Measurements from ENCODE around the gene TBC1D1. TPM values are rescaled to one million over a fixed set of nuclear protein-coding genes. Genes with fewer than 3 reads are reported as not detected.

Gene TBC1D1
- total RNA-seq, 1 experiment from 2014 or later = 28.5 TPM

GRCh38 chr4:37982736-37983135 lies 91.9 kb downstream of the TBC1D1 start:
- Histone ChIP-seq H3K4me1 (0 out of 2 replicates have a peak, but pooled peaks cover 10% of the 10 kb centered on the region), H3K27me3 (replicated peaks; ENCODE audit: control insufficient read depth, insufficient read depth, low read length) (no peaks in the 10 kb centered on the region), H3K4me3 (ENCODE audit: low read depth, low read length) (no peak overlapping the region), H3K36me3 (ENCODE audit: control insufficient read depth, insufficient read depth, low read length) (no peaks in the 10 kb centered on the region), H3K9me3 (no peaks in the 10 kb centered on the region)
- no peak overlapping the region for H3K4me3 Mint-ChIP-seq (ENCODE audit: unreplicated experiment)
- no peak for DNase-seq
- intact Hi-C loops (cut with micrococcal nuclease; ENCODE audit: unreplicated experiment) = no loop called here
- H3K27ac Mint-ChIP-seq (ENCODE audit: unreplicated experiment) = no peak overlapping the region
- no TSS peak for BruUV-seq (replicated peaks)
- POLR2A ChIA-PET = no interaction called here
- H3K27me3 Mint-ChIP-seq (ENCODE audit: insufficient read depth, unreplicated experiment) = no peaks in the 10 kb centered on the region
- peaks cover 13% of the 10 kb centered on the region for H3K4me1 Mint-ChIP-seq (ENCODE audit: low read depth, unreplicated experiment)
- no peaks in the 10 kb centered on the region for H3K9me3 Mint-ChIP-seq (ENCODE audit: unreplicated experiment)
- no peak for TF ChIP-seq CTCF (IDR thresholded peaks at IDR 0.05; ENCODE audit: insufficient read depth in 1 of 2, low read depth in 1 of 2, low read length in 1 of 2, severe bottlenecking in 1 of 2, unreplicated experiment in 1 of 2)
- no peaks in the 10 kb centered on the region for H3K36me3 Mint-ChIP-seq (ENCODE audit: insufficient read depth, unreplicated experiment)
- CTCF ChIA-PET = no interaction called here

- Mint-ChIP-seq H3K27me3 (ENCODE audit: insufficient read depth, unreplicated experiment) (no peaks in the 10 kb centered on the region), H3K27ac (ENCODE audit: unreplicated experiment) (no peak overlapping the region), H3K4me1 (ENCODE audit: low read depth, unreplicated experiment) (peaks cover 19% of the 10 kb centered on the region), H3K4me3 (ENCODE audit: unreplicated experiment) (no peak overlapping the region), H3K9me3 (ENCODE audit: unreplicated experiment) (no peaks in the 10 kb centered on the region), H3K36me3 (ENCODE audit: insufficient read depth, unreplicated experiment) (no peaks in the 10 kb centered on the region)
- CTCF ChIA-PET = no interaction called here
- intact Hi-C loops (cut with micrococcal nuclease; ENCODE audit: unreplicated experiment) = no loop called here
- no peak for TF ChIP-seq CTCF (IDR thresholded peaks at IDR 0.05; ENCODE audit: insufficient read depth in 1 of 2, low read depth in 1 of 2, low read length in 1 of 2, severe bottlenecking in 1 of 2, unreplicated experiment in 1 of 2)
- Histone ChIP-seq H3K4me3 (ENCODE audit: low read depth, low read length) (no peak overlapping the region), H3K36me3 (ENCODE audit: control insufficient read depth, insufficient read depth, low read length) (no peaks in the 10 kb centered on the region), H3K27me3 (replicated peaks; ENCODE audit: control insufficient read depth, insufficient read depth, low read length) (no peaks in the 10 kb centered on the region), H3K9me3 (no peaks in the 10 kb centered on the region), H3K4me1 (peaks cover 16% of the 10 kb centered on the region)
- no peak for DNase-seq
- POLR2A ChIA-PET = no interaction called here
- no TSS peak for BruUV-seq (replicated peaks)
Observed at GRCh38 chr4:37983951-37984350, 93.1 kb downstream of the TBC1D1 start.

- CTCF ChIA-PET = no interaction called here
- H3K36me3 Mint-ChIP-seq (ENCODE audit: insufficient read depth, unreplicated experiment) = no peaks in the 10 kb centered on the region
- no peaks in the 10 kb centered on the region for H3K27me3 Mint-ChIP-seq (ENCODE audit: insufficient read depth, unreplicated experiment)
- no TSS peak for BruUV-seq (replicated peaks)
- intact Hi-C loops (cut with micrococcal nuclease; ENCODE audit: unreplicated experiment) = no loop called here
- POLR2A ChIA-PET = no interaction called here
- peaks cover 26% of the 10 kb centered on the region for H3K4me1 ChIP-seq
- no peak overlapping the region for H3K27ac Mint-ChIP-seq (ENCODE audit: unreplicated experiment)
- H3K9me3 ChIP-seq = no peaks in the 10 kb centered on the region
- no peaks in the 10 kb centered on the region for H3K9me3 Mint-ChIP-seq (ENCODE audit: unreplicated experiment)
- H3K27me3 ChIP-seq (replicated peaks; ENCODE audit: control insufficient read depth, insufficient read depth, low read length) = no peaks in the 10 kb centered on the region
- no peak overlapping the region for H3K4me3 Mint-ChIP-seq (ENCODE audit: unreplicated experiment)
- no peak overlapping the region for H3K4me3 ChIP-seq (ENCODE audit: low read depth, low read length)
- H3K4me1 Mint-ChIP-seq (ENCODE audit: low read depth, unreplicated experiment) = peaks cover 28% of the 10 kb centered on the region
- H3K36me3 ChIP-seq (ENCODE audit: control insufficient read depth, insufficient read depth, low read length) = no peaks in the 10 kb centered on the region
- no peak for TF ChIP-seq CTCF (IDR thresholded peaks at IDR 0.05; ENCODE audit: insufficient read depth in 1 of 2, low read depth in 1 of 2, low read length in 1 of 2, severe bottlenecking in 1 of 2, unreplicated experiment in 1 of 2)
- no peak for DNase-seq
Observed at GRCh38 chr4:37985730-37986275, 94.9 kb downstream of the TBC1D1 start.

Measured in Caco-2 (cell line).